ENCODE data around the gene TNS1. TPM values are rescaled to one million over a fixed set of nuclear protein-coding genes. Genes with fewer than 3 reads are reported as not detected.

Gene TNS1
- total RNA-seq, 2 donors from 2014 or later = 0.80 to 16.8 TPM

DNA sequence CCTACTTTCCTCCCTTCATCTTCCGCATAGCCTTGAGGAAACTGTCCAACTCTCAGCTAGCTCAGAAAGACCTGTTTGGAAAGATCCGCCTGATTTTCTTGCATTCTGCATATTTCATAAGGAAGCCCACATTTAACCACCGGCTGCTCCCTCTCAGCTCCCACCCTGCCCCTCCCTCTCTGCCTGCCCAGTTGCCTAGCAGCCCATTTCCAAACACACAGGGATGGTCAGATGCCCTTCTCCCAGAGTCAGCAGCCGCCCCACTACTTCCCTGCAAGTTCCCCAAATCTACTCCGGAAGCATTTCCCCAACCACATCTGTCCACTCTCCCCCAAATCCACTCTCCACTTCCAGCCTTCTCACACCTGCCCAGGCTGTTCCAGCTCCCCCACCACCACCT, 96.0 kb downstream of the TNS1 start:
- ATAC-seq (no peak), DNase-seq (no peak)
- H3K4me3 Mint-ChIP-seq = no peak overlapping the region
- H3K27me3 Mint-ChIP-seq = peaks cover 62% of the 10 kb centered on the region
- no peak overlapping the region for H3K27ac Mint-ChIP-seq
- H3K9me3 ChIP-seq (ENCODE audit: control insufficient read depth, low read length, poor library complexity, severe bottlenecking) = no peaks in the 10 kb centered on the region
- no peaks in the 10 kb centered on the region for H3K4me1 Mint-ChIP-seq
- H3K36me3 Mint-ChIP-seq (ENCODE audit: low read depth) = no peaks in the 10 kb centered on the region

DNA sequence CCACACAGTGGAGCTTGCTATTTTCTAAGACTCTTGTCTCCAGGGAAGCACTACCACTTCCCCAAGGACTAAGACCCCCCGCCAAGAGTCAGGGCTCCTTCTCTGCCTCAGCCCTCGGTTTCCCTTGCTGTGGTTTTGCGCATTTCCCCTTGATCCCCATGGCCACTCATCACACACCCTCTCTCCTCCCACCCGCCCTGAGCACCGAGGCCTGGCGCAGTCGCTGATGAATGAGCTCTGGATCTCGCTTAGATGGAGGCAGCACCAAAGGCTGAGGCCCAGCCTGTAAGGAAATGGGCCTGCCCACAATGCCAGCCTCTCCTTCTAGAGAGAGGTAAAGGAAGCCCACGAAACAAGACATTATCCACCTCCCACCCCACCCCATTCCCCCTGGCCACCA, 96.9 kb downstream of the TNS1 start:
- Mint-ChIP-seq H3K27ac (no peak overlapping the region), H3K4me3 (no peak overlapping the region), H3K27me3 (peaks cover 66% of the 10 kb centered on the region), H3K36me3 (ENCODE audit: low read depth) (no peaks in the 10 kb centered on the region), H3K4me1 (no peaks in the 10 kb centered on the region)
- DNase-seq (no peak), ATAC-seq (no peak)
- H3K9me3 ChIP-seq (ENCODE audit: control insufficient read depth, low read length, poor library complexity, severe bottlenecking) = no peaks in the 10 kb centered on the region

DNA sequence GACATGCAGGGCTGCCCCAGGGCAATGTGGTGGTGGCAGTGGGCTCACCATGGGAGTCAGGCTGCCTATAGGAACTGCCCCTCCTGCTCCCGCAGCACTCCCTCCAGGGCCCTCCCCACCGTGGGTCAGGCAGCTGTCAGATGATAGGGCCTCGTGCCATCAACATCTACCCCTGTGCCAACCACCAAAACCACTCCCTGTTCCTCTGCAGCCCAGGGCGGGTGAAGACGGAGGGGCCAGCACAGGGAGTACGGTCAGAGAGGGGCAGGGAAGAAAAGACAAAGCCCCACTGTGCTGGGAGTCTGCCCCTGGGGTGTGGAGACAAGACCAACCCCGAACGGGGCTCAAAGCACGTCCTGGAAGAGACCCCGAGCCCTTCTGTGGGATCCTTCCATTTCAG, 97.4 kb downstream of the TNS1 start:
- Mint-ChIP-seq H3K4me3 (no peak overlapping the region), H3K36me3 (ENCODE audit: low read depth) (no peaks in the 10 kb centered on the region), H3K27me3 (peaks cover 66% of the 10 kb centered on the region), H3K4me1 (no peaks in the 10 kb centered on the region), H3K27ac (no peak overlapping the region)
- no peak for DNase-seq
- ATAC-seq = no peak
- H3K9me3 ChIP-seq (ENCODE audit: control insufficient read depth, low read length, poor library complexity, severe bottlenecking) = no peaks in the 10 kb centered on the region

DNA sequence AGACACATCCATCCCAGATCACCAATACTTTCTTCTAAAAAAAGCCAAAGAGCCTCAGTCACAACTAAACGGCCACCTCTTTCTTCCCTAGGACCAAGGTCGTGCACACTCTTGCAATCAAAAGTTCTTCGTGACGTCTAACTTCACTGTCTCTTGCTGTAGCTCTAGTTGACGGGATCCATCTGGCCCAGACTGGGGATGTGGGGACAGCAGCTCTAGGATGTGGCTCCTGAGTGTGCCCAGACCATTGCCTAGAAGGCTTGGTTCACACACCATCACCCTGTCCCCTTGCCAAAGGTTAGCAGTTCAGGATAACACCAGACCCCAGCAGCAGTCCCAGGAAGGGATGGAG, 98.2 kb downstream of the TNS1 start:
- H3K9me3 ChIP-seq (ENCODE audit: control insufficient read depth, low read length, poor library complexity, severe bottlenecking) = no peaks in the 10 kb centered on the region
- no peak overlapping the region for H3K4me3 Mint-ChIP-seq
- no peak for ATAC-seq
- peak overlapping the region; percentile 5 for H3K27ac Mint-ChIP-seq
- DNase-seq = no peak
- H3K27me3 Mint-ChIP-seq = peaks cover 70% of the 10 kb centered on the region
- H3K4me1 Mint-ChIP-seq = no peaks in the 10 kb centered on the region
- H3K36me3 Mint-ChIP-seq (ENCODE audit: low read depth) = no peaks in the 10 kb centered on the region

DNA sequence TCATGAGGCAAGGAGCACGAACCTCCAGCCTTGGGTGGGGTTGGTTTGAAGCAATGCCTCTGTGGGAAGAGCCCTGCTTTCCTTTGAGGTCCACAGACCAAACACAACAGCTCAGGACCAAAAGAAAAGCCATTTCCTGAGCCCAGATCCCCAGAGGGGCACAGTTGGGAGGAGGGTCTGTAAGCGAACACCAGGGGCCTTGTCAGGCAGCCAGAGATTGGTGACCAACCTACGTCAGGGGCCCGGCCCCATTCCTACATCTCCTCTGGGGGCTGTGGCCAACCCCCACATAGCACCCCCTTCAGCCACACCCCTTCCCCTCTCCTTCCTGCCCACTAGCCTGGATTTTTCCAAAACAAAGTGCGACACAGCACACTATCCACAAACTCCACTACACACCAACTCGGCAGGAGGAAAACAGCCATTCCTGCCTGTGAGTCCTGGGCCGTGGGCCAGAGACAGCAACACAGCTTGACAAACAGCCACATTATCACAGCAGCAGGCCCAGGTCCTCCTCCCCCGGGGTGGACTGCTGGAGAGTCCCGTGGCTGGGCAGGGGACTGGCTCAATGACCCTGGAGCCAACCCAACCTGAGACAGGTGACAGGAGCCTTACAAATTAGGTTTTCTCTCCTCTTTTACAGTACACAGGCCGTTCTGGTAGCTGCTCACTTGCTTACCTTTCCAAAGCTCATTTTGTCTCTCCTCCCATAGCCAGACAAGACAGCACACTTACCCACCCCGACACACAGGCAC, 98.8 kb downstream of the TNS1 start:
- DNase-seq (no peak), ATAC-seq (no peak)
- Mint-ChIP-seq H3K36me3 (ENCODE audit: low read depth) (no peaks in the 10 kb centered on the region), H3K4me1 (no peaks in the 10 kb centered on the region), H3K4me3 (no peak overlapping the region), H3K27ac (peak overlapping the region; percentile 5), H3K27me3 (peaks cover 70% of the 10 kb centered on the region)
- no peaks in the 10 kb centered on the region for H3K9me3 ChIP-seq (ENCODE audit: control insufficient read depth, low read length, poor library complexity, severe bottlenecking)

DNA sequence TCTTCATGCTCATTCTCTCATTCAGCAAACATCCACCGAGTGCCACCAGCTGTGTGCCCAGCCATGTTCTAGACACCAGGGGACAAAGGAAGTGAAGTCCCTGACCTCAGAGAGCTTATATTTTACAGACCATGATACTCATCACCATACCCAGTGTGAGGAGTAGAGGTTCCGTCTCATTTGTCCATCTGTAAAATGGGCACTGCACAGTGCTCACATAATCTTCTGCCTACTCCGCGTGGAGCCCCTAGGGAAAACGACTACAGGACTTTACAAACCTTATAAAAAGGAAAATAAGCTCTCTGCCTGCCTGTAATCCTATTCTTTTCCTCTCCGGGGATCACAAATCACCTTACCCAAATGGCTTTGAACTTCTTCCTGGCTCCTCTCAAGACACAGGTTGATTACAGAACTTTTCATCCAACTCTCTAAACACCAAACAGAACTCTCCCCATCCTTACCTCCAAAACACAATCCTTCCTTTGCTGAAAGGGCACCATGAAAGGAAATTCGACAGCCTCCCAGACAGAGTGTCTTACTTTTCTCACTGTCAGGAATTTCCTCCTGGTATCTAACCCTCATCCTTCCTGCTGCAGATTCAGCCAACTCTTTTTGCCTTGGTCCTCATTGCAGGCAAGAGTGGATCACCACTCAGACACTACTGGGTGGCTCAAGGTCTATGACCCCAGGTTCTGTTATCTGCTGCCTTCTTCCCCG, 99.5 kb downstream of the TNS1 start:
- Mint-ChIP-seq H3K4me3 (no peak overlapping the region), H3K27ac (no peak overlapping the region), H3K27me3 (peaks cover 75% of the 10 kb centered on the region), H3K4me1 (no peaks in the 10 kb centered on the region), H3K36me3 (ENCODE audit: low read depth) (no peaks in the 10 kb centered on the region)
- DNase-seq (no peak), ATAC-seq (no peak)
- no peaks in the 10 kb centered on the region for H3K9me3 ChIP-seq (ENCODE audit: control insufficient read depth, low read length, poor library complexity, severe bottlenecking)

DNA sequence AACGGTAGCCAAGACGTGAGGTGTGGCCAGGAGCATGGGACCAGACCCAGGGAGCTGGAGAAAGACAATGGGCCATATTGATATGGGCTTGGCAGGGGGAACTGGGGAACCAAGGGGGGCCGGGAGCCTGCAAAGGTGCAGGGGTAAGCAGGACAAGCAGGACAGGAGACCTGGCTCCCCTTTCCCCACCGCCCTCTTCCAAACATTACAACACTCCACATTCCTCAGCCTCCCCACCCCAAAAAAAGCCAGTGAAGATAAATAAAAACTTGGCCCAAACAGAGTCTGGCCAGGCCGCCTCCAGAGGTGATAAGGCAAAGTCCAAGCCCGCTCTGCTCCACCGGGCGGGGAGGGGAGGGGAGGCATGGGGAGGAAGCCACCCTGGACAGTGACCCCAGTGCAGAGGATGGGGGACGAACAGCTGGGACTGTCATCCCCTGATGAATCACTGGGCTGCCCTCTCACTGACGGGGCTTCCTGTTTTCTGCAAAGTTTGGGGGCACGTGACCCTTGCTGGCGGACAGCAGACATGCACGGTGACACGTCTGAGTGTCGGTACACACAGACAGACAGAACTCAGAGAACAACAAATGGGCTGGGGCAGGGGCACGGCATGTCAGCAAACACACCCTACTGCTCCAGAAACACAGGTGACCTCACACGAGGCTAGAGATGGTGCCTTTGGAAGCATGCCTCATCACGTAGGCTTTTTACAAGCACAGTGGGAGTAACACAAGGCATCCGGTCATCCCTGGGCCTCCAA, 100.2 kb downstream of the TNS1 start:
- DNase-seq = no peak
- Mint-ChIP-seq H3K36me3 (ENCODE audit: low read depth) (no peaks in the 10 kb centered on the region), H3K4me1 (no peaks in the 10 kb centered on the region), H3K27me3 (peaks cover 67% of the 10 kb centered on the region), H3K27ac (no peak overlapping the region), H3K4me3 (no peak overlapping the region)
- H3K9me3 ChIP-seq (ENCODE audit: control insufficient read depth, low read length, poor library complexity, severe bottlenecking) = no peaks in the 10 kb centered on the region
- peak; percentile 46 for ATAC-seq

DNA sequence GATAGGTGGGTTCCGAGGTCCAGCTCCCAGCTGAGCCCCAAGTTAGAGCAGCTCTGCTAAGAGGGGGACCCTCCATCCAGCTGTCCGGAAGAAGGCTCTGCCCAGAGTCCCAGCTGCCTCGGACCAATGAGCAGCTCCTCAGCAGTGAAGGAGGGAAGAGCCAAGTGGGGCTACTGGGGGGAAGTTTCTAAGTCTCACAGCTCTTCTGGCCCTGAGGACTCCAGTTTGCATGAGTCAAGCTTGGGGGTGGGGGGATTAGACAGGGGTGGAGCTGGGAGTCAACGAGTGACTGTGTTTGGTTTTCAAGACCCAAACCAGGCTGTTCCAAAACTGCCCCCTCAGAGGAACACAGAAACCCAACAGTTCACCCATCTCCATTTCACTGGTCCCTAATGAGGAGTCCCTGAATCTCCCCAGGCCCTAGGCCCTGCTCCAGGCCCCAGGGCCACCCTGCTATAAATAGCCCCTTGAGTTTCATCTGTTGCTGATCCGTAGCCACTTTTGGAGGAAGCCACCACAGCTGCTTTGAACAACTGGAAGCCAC, 100.9 kb downstream of the TNS1 start:
- Mint-ChIP-seq H3K4me3 (no peak overlapping the region), H3K27me3 (peaks cover 61% of the 10 kb centered on the region), H3K27ac (no peak overlapping the region), H3K4me1 (no peaks in the 10 kb centered on the region), H3K36me3 (ENCODE audit: low read depth) (no peaks in the 10 kb centered on the region)
- H3K9me3 ChIP-seq (ENCODE audit: control insufficient read depth, low read length, poor library complexity, severe bottlenecking) = no peaks in the 10 kb centered on the region
- ATAC-seq = no peak
- DNase-seq = no peak

DNA sequence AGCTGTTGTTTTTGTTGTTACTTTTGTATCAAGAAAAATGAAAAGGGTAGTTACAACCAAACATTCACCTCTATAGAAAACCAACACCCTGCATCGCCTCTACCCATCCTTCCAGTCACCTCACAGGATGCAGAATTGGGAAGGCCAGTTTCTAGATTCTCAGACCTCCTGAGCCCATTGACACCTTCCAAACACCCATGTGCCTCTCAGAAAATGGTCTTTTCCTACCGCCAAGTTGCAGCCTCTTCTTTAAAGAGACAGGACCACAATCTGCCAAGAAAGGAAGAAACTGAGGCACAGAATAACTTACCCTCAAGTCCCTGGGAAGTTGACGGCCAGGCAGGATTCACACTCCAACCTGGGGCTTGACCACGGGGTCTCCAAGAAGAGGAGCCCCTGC, 101.4 kb downstream of the TNS1 start:
- peaks cover 56% of the 10 kb centered on the region for H3K27me3 Mint-ChIP-seq
- DNase-seq (no peak), ATAC-seq (no peak)
- H3K4me1 Mint-ChIP-seq = no peaks in the 10 kb centered on the region
- H3K9me3 ChIP-seq (ENCODE audit: control insufficient read depth, low read length, poor library complexity, severe bottlenecking) = no peaks in the 10 kb centered on the region
- no peaks in the 10 kb centered on the region for H3K36me3 Mint-ChIP-seq (ENCODE audit: low read depth)
- H3K27ac Mint-ChIP-seq = no peak overlapping the region
- no peak overlapping the region for H3K4me3 Mint-ChIP-seq

DNA sequence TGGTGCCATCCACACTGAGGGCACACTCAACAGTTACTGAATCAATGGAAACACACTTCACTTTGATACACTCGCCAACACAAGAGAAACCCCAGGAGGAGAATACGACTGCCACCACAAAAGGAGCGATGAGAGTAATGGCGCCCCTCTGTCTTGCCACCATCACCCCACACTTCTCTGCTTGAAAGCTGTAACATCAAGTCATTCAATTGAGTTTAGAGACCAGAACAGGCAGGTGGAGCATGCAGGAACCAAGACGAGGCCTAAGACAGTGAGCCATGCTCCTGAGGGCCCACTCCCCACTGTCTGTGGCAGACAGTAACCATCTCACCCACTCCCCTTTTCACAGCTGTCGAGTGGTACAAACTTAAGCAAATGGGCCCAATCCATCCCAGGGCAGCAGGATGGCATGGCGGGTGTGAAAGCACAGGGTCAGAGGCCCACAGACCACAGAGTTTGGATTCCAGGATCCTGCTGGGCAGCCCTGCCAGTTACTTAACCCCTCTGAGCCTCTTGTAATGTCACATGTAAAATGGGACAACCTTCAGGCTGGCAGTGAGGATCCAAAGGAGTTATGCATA, 101.9 kb downstream of the TNS1 start:
- Mint-ChIP-seq H3K27ac (no peak overlapping the region), H3K36me3 (ENCODE audit: low read depth) (no peaks in the 10 kb centered on the region), H3K27me3 (peaks cover 51% of the 10 kb centered on the region), H3K4me1 (no peaks in the 10 kb centered on the region), H3K4me3 (no peak overlapping the region)
- no peaks in the 10 kb centered on the region for H3K9me3 ChIP-seq (ENCODE audit: control insufficient read depth, low read length, poor library complexity, severe bottlenecking)
- no peak for ATAC-seq
- no peak for DNase-seq

DNA sequence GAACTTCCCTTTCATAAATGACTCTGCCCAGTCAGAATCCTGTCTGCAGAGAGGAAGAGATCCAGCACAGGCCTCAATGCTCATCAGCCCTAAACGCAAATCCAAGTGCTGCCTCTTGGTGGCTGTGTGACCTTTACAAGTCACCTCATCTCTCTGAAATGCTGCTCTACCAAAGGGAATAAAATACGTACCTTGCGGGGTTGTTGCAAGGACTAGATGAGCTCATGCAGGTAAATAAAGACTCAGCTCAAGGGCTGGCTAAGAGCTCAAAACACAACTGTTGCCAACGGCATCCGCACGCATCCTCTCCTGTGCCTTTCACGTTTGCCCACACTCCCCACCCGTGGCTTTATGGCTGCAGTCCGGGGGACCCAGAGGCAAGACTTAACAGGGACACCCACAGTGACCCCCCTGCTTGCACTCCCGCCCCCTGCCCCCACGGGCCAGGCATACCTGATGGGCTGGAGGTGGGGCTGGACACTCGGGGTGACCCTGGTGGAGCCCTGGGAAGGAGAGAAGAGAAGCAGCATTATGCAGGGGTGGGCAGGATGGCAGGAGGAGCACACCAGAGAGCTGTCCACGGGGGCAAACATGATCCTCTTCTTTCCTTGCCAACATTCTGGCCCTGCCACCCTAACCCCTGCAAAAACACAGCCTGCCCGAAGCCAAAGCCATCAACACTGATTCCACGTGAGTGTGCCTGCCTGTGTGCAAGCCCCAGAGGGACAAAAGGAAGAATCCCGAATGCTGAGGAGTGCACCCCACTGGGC, 102.6 kb downstream of the TNS1 start:
- no peak overlapping the region for H3K4me3 Mint-ChIP-seq
- H3K9me3 ChIP-seq (ENCODE audit: control insufficient read depth, low read length, poor library complexity, severe bottlenecking) = no peaks in the 10 kb centered on the region
- ATAC-seq = no peak
- H3K27me3 Mint-ChIP-seq = peaks cover 48% of the 10 kb centered on the region
- DNase-seq = no peak
- no peak overlapping the region for H3K27ac Mint-ChIP-seq
- no peaks in the 10 kb centered on the region for H3K36me3 Mint-ChIP-seq (ENCODE audit: low read depth)
- no peaks in the 10 kb centered on the region for H3K4me1 Mint-ChIP-seq

DNA sequence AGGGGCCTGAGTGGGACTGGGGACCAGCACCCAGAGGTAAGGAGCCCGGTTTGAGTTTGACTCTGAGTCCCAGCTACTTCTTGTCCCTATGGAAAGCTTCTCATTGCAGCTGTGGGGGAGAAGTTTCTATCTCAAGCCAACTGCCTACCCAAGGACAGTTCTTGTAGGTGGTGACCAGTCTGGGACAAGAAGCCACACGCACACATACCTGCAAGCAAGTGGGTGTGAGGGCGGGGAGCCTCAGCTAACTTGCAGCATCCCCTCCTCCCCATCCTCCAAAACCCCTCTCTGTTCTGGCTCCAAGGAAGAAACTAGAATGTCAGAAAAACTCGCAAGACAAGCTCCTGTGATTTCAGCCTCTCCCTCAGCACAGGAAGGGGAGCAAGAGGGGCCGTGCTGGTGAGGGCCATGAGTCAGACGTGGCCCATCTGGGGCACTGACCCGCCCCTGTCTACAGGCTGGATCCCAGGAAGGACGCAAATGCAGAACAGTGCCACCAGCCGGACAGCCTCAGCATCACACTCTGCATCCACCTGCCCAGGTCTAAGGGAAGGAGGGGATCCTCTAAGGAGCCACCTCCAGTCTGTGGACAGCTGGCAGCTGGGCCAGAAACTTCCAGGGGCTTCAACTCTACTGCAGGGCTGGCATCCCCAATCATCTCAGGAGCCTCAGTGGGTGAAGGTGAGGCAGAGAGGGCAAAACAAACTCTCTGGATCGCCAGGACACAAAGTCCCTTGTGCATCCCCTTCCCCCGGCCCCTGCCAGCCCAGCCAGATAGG, 103.4 kb downstream of the TNS1 start:
- Mint-ChIP-seq H3K27ac (no peak overlapping the region), H3K36me3 (ENCODE audit: low read depth) (no peaks in the 10 kb centered on the region), H3K4me3 (no peak overlapping the region), H3K4me1 (no peaks in the 10 kb centered on the region), H3K27me3 (peaks cover 40% of the 10 kb centered on the region)
- peak; percentile 40 for ATAC-seq
- no peak for DNase-seq
- no peaks in the 10 kb centered on the region for H3K9me3 ChIP-seq (ENCODE audit: control insufficient read depth, low read length, poor library complexity, severe bottlenecking)
